ENCODE measurements around the gene PDZD2.
"Not testable (repeated sequence)": the region's sequence is repeated elsewhere in the genome, so short reads cannot be mapped to it uniquely, and the experiment has no call there.

GRCh38 chr5:31691408-31691807 lies 52.5 kb downstream of the PDZD2 start:
- TF ChIP-seq, protein P1, sequence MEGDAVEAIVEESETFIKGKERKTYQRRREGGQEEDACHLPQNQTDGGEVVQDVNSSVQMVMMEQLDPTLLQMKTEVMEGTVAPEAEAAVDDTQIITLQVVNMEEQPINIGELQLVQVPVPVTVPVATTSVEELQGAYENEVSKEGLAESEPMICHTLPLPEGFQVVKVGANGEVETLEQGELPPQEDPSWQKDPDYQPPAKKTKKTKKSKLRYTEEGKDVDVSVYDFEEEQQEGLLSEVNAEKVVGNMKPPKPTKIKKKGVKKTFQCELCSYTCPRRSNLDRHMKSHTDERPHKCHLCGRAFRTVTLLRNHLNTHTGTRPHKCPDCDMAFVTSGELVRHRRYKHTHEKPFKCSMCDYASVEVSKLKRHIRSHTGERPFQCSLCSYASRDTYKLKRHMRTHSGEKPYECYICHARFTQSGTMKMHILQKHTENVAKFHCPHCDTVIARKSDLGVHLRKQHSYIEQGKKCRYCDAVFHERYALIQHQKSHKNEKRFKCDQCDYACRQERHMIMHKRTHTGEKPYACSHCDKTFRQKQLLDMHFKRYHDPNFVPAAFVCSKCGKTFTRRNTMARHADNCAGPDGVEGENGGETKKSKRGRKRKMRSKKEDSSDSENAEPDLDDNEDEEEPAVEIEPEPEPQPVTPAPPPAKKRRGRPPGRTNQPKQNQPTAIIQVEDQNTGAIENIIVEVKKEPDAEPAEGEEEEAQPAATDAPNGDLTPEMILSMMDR (conservative IDR thresholded peaks at IDR 0.05; ENCODE audit: low read length): not testable (repeated sequence)
- TF ChIP-seq EZH2phosphoT487 (IDR thresholded peaks at IDR 0.05; ENCODE audit: borderline replicate concordance): not testable (repeated sequence)

Measured in Loucy (cell line).